Measurements from ENCODE around the gene MUC5B.
"Not testable (repeated sequence)": the region's sequence is repeated elsewhere in the genome, so short reads cannot be mapped to it uniquely, and the experiment has no call there.

The MUC5B gene

DNA sequence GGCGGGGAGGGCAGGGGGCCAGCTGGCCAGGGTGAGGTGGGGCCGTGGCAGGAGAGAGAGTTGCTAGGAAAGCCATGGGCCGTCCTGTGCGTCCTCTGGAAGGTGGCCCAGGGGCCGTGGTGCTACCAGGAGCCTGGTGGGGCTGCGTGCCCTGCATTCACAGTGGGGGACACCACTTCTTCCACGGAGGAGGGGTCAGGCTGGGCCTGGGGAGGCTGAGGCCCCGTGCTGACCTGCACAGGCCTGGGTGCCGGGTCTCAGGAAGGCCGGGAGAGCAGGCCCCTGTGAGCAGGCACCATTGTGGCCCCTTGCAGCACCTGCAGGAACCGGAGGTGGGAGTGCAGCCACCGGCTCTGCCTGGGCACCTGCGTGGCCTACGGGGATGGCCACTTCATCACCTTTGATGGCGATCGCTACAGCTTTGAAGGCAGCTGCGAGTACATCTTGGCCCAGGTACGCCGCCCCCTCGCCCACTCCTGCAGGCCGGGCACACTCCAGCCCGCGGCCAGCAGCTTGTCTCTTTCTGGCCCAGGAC, 12.0 kb downstream of the MUC5B start:
- DNase-seq = no peak

DNA sequence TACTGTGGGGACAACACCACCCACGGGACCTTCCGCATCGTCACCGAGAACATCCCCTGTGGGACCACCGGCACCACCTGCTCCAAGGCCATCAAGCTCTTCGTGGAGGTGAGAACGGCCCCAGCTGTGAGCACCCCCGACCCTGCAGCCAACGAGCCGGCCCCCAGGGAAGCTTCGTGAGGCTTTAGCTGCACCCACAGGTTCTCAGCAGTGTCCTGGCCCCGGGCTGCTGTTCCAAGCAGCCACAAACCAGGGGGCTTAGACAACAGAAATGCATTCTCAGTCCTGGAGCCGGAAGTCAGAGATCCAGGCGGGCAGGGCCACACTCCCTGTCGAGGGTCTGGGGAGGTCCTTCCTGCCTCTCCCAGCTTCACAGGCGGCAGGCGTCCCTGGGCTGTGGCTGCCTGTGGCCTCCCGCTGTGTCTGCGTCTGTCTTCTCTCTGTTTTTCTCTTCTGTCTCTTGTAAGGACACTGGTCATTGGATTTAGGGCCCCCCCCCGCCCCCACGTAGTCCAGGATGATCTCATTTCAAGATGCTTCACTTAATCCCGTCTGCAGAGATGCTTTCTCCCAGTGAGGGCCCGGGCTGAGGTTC, 12.5 kb downstream of the MUC5B start:
- DNase-seq = no peak

DNA sequence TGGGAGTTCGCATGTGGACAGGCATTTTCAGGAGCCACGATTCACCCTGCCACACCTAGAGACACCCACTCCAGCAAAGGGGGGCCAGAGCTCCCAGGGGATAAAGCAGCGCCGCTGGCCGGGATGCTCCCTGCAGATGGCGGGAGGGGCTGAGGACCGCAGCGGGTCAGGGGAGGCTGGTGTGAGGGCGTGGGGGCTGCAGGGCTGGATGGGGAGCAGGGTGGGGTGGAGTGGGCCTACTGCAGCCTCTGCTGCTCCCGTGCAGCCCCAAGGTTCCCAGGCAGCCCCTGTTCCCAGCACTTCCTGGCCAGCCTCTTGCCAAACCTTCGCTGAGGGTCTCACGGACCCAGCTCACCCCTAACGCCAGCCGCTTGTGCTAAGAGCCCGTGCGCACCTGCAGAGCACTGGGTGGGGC, 13.0 kb downstream of the MUC5B start:
- DNase-seq = no peak

DNA sequence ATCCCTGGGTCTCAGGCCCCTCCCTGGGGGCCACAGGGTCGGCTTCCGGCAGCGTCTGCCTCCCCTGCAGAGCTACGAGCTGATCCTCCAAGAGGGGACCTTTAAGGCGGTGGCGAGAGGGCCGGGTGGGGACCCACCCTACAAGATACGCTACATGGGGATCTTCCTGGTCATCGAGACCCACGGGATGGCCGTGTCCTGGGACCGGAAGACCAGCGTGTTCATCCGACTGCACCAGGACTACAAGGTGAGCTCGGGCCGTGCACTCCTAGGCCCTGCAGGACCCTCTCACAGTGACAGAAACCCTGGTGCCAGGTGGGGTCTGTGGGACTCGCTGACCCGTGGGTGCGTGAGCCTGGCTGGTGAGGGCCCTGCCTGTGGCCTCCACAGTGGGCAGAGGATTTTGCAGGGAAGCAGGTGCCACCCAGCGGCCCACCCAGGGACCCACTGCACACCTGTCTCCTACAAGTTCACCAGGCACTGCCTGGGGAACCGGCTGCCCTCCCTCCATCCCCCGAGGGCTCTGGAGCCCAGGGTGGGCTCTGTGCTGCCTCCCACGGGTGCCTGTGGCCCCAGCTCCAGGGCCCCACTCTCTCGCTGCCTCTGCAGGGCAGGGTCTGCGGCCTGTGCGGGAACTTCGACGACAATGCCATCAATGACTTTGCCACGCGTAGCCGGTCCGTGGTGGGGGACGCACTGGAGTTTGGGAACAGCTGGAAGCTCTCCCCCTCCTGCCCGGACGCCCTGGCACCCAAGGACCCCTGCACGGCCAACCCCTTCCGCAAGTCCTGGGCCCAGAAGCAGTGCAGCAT, 13.7 kb downstream of the MUC5B start:
- no peak for DNase-seq

DNA sequence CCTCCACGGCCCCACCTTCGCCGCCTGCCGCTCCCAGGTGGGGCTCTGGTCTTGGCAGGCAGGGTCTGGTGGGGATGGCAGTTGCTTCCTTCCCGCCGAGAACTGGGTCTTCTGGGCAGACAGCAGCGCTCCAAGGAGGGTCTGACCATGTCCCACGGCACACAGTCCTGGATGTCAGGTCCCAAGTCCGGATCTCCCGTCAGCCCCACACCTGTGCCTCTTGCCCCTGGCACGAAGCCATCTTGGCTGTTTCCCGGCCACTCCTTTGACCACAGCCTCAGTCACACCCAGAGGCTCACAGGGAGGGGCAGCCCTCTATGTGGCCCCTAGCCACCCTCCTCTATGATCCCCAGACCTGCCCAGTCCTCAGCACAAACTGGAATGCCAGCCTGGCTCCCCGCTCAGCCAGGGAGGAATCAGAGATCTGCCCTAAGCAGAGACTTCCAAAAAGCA, 14.3 kb downstream of the MUC5B start:
- DNase-seq = no peak

DNA sequence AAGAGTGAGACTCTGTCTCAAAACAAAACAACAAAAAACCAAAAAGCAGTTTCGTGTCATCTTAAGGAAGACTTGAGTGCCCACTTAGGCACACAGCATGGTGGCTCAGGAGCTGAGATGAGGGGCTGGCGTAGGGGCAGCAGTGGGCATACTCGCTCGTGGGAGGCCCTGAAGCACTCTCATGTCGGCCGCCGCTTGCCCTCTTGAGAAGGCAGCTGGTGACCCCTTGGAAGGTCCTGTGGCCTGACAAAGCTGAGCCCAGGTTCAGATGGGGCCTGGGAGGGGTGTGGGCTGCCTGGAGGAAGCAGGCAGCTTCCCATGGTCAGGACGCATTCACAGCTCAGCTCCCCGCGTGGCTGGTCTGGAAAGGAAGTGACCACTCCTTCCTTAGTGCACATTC, 15.0 kb downstream of the MUC5B start:
- DNase-seq = no peak

DNA sequence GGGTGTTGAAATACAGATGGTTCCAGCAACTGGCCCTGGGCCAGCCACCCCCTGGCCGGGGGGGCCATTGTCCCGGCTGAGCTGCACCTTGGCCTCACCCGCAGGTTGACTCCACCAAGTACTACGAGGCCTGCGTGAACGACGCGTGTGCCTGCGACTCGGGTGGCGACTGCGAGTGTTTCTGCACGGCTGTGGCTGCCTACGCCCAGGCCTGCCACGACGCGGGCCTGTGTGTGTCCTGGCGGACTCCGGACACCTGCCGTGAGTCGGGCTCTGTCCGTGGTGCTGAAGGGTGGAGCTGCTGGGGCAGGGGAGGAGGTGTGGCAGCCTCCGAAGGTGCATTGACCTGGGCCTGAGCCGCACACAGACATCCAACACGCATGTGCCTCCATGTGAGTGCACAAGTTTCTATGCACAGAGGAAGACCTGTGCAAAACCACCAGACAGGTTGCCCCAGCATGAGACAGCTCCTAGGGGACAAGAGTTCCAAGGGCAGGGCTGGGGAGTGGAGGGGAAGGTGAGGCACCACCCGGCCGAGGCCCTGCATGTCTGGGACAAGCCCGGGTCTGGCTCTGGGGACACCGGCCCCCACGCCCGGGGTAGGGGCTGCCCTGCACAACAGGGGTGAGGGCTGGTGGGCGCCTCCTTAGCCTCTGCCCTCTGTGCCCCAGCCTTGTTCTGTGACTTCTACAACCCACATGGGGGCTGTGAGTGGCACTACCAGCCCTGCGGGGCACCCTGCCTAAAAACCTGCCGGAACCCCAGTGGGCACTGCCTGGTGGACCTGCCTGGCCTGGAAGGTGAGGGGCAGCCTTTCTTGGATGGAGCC, 16.1 kb downstream of the MUC5B start:
- DNase-seq = no peak

DNA sequence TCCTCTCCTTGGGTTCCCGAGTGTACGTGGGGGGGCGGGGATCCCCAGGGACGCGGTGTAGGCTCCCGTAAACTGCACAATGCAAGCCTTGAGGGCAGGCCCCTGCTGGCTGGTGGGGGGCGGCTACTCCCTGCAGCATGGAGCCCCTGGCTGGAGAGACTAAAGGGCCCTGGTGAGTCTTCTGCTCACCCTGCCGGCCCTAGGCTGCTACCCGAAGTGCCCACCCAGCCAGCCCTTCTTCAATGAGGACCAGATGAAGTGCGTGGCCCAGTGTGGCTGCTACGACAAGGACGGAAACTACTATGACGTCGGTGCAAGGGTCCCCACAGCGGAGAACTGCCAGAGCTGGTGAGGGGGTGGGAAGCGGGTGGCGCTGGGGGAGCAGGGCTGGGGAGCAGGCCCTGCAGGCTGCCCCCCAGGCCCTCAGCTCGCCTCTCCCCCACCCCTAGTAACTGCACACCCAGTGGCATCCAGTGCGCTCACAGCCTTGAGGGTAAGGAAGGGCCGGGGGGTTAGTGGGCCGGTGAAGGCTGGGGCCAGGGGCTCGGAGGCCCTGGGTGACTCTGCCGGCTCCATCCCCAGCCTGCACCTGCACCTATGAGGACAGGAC, 16.8 kb downstream of the MUC5B start:
- no peak for DNase-seq

DNA sequence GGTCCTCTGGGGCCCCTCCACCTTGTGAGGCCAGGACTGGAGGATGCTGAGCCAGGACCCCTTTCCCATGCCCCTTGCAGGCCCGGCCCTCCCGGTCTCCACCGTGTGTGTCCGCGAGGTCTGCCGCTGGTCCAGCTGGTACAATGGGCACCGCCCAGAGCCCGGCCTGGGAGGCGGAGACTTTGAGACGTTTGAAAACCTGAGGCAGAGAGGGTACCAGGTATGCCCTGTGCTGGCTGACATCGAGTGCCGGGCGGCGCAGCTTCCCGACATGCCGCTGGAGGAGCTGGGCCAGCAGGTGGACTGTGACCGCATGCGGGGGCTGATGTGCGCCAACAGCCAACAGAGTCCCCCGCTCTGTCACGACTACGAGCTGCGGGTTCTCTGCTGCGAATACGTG, 17.9 kb downstream of the MUC5B start:
- no peak for DNase-seq

DNA sequence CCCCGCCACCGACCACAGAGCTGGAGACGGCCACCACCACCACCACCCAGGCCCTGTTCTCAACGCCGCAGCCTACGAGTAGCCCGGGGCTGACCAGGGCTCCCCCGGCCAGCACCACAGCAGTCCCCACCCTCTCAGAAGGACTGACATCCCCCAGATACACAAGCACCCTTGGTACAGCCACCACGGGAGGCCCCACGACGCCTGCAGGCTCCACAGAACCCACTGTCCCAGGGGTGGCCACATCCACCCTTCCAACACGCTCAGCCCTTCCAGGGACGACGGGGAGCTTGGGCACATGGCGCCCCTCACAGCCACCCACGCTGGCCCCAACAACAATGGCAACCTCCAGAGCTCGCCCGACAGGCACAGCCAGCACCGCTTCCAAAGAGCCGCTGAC, 18.8 kb downstream of the MUC5B start:
- DNase-seq = no peak

DNA sequence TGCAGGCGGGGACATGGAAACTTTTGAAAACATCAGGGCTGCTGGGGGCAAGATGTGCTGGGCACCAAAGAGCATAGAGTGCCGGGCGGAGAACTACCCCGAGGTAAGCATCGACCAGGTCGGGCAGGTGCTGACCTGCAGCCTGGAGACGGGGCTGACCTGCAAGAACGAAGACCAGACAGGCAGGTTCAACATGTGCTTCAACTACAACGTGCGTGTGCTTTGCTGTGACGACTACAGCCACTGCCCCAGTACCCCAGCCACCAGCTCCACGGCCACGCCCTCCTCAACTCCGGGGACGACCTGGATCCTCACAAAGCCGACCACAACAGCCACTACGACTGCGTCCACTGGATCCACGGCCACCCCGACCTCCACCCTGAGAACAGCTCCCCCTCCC, 19.4 kb downstream of the MUC5B start:
- no peak for DNase-seq

DNA sequence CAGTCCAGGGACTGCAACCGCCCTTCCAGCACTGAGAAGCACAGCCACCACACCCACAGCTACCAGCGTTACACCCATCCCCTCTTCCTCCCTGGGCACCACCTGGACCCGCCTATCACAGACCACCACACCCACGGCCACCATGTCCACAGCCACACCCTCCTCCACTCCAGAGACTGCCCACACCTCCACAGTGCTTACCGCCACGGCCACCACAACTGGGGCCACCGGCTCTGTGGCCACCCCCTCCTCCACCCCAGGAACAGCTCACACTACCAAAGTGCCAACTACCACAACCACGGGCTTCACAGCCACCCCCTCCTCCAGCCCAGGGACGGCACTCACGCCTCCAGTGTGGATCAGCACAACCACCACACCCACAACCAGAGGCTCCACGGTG, 19.9 kb downstream of the MUC5B start:
- DNase-seq = not testable (repeated sequence)

DNA sequence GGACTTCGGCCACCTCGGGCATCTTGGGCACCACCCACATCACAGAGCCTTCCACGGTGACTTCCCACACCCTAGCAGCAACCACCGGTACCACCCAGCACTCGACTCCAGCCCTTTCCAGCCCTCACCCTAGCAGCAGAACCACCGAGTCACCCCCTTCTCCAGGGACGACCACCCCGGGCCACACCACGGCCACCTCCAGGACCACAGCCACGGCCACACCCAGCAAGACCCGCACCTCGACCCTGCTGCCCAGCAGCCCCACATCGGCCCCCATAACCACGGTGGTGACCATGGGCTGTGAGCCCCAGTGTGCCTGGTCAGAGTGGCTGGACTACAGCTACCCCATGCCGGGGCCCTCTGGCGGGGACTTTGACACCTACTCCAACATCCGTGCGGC, 20.7 kb downstream of the MUC5B start:
- DNase-seq = not testable (repeated sequence)

DNA sequence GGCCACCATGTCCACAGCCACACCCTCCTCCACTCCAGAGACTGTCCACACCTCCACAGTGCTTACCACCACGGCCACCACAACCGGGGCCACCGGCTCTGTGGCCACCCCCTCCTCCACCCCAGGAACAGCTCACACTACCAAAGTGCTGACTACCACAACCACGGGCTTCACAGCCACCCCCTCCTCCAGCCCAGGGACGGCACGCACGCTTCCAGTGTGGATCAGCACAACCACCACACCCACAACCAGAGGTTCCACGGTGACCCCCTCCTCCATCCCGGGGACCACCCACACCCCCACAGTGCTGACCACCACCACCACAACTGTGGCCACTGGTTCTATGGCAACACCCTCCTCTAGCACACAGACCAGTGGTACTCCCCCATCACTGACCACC, 21.7 kb downstream of the MUC5B start:
- not testable (repeated sequence) for DNase-seq

DNA sequence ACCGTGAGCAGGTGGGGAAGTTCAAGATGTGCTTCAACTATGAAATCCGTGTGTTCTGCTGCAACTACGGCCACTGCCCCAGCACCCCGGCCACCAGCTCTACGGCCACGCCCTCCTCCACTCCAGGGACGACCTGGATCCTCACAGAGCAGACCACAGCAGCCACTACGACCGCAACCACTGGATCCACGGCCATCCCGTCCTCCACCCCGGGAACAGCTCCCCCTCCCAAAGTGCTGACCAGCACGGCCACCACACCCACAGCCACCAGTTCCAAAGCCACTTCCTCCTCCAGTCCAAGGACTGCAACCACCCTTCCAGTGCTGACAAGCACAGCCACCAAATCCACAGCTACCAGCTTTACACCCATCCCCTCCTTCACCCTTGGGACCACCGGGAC, 22.9 kb downstream of the MUC5B start:
- DNase-seq = not testable (repeated sequence)

DNA sequence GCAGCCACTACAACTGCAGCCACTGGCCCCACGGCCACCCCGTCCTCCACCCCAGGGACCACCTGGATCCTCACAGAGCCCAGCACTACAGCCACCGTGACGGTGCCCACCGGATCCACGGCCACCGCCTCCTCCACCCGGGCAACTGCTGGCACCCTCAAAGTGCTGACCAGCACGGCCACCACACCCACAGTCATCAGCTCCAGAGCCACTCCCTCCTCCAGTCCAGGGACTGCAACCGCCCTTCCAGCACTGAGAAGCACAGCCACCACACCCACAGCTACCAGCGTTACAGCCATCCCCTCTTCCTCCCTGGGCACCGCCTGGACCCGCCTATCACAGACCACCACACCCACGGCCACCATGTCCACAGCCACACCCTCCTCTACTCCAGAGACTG, 23.4 kb downstream of the MUC5B start:
- DNase-seq = not testable (repeated sequence)

DNA sequence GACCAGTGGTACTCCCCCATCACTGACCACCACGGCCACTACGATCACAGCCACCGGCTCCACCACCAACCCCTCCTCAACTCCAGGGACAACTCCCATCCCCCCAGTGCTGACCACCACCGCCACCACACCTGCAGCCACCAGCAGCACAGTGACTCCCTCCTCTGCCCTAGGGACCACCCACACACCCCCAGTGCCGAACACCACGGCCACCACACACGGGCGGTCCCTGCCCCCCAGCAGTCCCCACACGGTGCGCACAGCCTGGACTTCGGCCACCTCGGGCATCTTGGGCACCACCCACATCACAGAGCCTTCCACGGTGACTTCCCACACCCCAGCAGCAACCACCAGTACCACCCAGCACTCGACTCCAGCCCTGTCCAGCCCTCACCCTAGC, 24.2 kb downstream of the MUC5B start:
- not testable (repeated sequence) for DNase-seq

DNA sequence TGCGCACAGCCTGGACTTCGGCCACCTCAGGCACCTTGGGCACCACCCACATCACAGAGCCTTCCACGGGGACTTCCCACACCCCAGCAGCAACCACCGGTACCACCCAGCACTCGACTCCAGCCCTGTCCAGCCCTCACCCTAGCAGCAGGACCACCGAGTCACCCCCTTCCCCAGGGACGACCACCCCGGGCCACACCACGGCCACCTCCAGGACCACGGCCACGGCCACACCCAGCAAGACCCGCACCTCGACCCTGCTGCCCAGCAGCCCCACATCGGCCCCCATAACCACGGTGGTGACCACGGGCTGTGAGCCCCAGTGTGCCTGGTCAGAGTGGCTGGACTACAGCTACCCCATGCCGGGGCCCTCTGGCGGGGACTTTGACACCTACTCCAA, 26.1 kb downstream of the MUC5B start:
- DNase-seq = not testable (repeated sequence)

DNA sequence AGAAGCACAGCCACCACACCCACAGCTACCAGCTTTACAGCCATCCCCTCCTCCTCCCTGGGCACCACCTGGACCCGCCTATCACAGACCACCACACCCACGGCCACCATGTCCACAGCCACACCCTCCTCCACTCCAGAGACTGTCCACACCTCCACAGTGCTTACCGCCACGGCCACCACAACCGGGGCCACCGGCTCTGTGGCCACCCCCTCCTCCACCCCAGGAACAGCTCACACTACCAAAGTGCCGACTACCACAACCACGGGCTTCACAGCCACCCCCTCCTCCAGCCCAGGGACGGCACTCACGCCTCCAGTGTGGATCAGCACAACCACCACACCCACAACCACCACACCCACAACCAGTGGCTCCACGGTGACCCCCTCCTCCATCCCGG, 27.5 kb downstream of the MUC5B start:
- not testable (repeated sequence) for DNase-seq

DNA sequence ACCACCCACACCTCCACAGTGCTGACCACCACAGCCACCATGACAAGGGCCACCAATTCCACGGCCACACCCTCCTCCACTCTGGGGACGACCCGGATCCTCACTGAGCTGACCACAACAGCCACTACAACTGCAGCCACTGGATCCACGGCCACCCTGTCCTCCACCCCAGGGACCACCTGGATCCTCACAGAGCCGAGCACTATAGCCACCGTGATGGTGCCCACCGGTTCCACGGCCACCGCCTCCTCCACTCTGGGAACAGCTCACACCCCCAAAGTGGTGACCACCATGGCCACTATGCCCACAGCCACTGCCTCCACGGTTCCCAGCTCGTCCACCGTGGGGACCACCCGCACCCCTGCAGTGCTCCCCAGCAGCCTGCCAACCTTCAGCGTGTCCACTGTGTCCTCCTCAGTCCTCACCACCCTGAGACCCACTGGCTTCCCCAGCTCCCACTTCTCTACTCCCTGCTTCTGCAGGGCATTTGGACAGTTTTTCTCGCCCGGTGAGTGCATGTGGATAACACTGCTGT, 28.4 kb downstream of the MUC5B start:
- no peak for DNase-seq

DNA sequence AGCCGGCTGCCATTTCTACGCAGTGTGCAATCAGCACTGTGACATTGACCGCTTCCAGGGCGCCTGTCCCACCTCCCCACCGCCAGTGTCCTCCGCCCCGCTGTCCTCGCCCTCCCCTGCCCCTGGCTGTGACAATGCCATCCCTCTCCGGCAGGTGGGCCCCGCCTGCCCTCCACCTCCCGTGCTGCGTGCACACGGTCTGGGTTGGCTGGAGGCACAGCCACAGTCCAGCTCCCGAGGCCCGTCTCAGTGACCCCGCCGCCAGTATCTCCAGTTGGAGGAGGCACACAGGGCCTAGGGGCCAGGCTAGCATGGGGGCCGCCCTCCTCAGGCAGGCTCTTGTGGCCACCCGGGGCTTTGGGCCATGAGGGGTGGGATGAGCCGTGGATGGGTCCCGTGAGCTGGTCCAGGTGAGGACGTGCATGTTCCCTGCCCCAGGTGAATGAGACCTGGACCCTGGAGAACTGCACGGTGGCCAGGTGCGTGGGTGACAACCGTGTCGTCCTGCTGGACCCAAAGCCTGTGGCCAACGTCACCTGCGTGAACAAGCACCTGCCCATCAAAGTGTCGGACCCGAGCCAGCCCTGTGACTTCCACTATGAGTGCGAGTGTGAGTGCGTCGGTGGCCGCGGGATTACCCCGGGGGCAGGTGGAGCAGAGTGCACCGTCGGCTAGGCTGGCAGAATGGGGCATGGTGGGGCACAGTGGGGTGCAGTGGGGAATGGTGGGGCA, 29.7 kb downstream of the MUC5B start:
- no peak for DNase-seq

DNA sequence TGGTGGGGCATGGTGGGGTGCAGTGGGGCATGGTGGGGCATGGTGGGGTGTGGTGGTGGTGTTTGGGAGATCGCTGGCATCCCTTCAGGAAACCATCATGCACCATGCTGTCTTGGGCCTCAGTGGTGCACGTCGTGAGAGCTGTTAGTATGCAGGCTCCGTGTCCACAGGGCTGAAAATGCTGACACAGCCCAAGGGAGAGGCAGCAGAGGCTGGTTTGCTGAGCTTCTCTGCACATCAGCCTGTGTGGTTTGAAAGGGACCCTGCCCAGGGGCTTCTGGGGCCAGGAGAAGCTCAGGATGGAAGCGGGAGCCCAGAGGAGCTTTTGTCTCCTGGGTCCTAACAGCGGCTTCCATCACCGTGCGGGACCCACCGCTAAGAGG, 30.2 kb downstream of the MUC5B start:
- DNase-seq = no peak

Data from SHP77 treated with DMSO at 0.1 percent for 48 hours (cell line).